B cell (primary cell): ENCODE measurements around the gene CCNT2. TPM values are rescaled to one million over a fixed set of nuclear protein-coding genes. Genes with fewer than 3 reads are reported as not detected.

Experiments used
- ATAC-seq: fragments of 200-7000 bp; cut with Tn5 transposase; one replicate; pipeline ENCODE4 v1.10.0; 2021; ENCODE audit warnings: low read depth, mild to moderate bottlenecking, moderate number of reproducible peaks, moderate library complexity
- CTCF ChIA-PET: fragments of 350-600 bp; sonication (Branson Sonifier 250); formaldehyde crosslinking; loops from one replicate; lab custom pipeline; 2021; ENCODE audit warnings: antibody characterized with exemption, inconsistent platforms; lab: Charles Lee
- POLR2A ChIA-PET: fragments of 350-600 bp; sonication (Branson Sonifier 250); formaldehyde crosslinking; loops from one replicate; lab custom pipeline; 2021; ENCODE audit warnings: antibody characterized with exemption; lab: Charles Lee
- DNase-seq: peaks from one replicate; pipeline ENCODE4 v3.0.0; 2013
- H2AFZ ChIP-seq: 2 replicates; pipeline ENCODE4 v1.6.1; 2012; ENCODE audit warnings: mild to moderate bottlenecking, low read depth, low read length; ENCODE audit not compliant: insufficient read depth, poor library complexity, severe bottlenecking
- H3K27ac ChIP-seq, 2 donors: 1 replicate in 1 of 2; 2 replicates in 1 of 2; pipeline ENCODE4 v1.5.1; 2012 to 2013; ENCODE audit warnings: low read length in 2 of 2, mild to moderate bottlenecking in 2 of 2, moderate library complexity in 1 of 2
- H3K27me3 ChIP-seq, 4 experiments: fragments of 200-600 bp in 1 of 4; sonication (generic) in 1 of 4; replicated peaks in 1 of 4; 1 replicate in 2 of 4; 2 replicates in 2 of 4; pipeline versions ENCODE4 v1.6.1 to v1.7.0; 2013 to 2016; ENCODE audit warnings: low read length in 3 of 4, mild to moderate bottlenecking in 2 of 4, mixed read lengths in 1 of 4, moderate library complexity in 1 of 4; ENCODE audit not compliant: insufficient read depth in 4 of 4, control insufficient read depth in 3 of 4; ENCODE audit errors: control extremely low read depth in 1 of 4
- H3K36me3 ChIP-seq, 2 experiments: replicated peaks in 1 of 2; 1 replicate in 1 of 2; 2 replicates in 1 of 2; pipeline versions ENCODE4 v1.6.1 to v1.7.1; 2013; ENCODE audit warnings: low read length in 1 of 2; ENCODE audit not compliant: insufficient read depth in 2 of 2, control insufficient read depth in 1 of 2; ENCODE audit errors: control extremely low read depth in 1 of 2, extremely low read depth in 1 of 2
- H3K4me1 ChIP-seq, 2 donors: fragments of 200-600 bp in 1 of 2; sonication (generic) in 1 of 2; 1 replicate in 1 of 2; 2 replicates in 1 of 2; pipeline versions ENCODE4 v1.5.1 to v1.6.1; 2013 to 2017; ENCODE audit warnings: low read length in 2 of 2; ENCODE audit not compliant: control insufficient read depth in 2 of 2, insufficient read depth in 2 of 2
- H3K4me2 ChIP-seq: replicated peaks from 2 replicates; pipeline ENCODE3; 2012; ENCODE audit warnings: mild to moderate bottlenecking, low read depth, low read length; ENCODE audit not compliant: poor library complexity, severe bottlenecking
- H3K4me3 ChIP-seq, 5 experiments: fragments of 200-600 bp in 1 of 5; sonication (generic) in 1 of 5; 1 replicate in 3 of 5; 2 replicates in 2 of 5; pipeline versions ENCODE4 v1.5.1 to v1.7.0; 2011 to 2016; ENCODE audit warnings: low read length in 4 of 5, mild to moderate bottlenecking in 4 of 5, low read depth in 2 of 5, control low read depth in 1 of 5, moderate library complexity in 1 of 5; ENCODE audit not compliant: insufficient read depth in 1 of 5; ENCODE audit errors: control extremely low read depth in 1 of 5, extremely low read depth in 1 of 5
- H3K79me2 ChIP-seq: fragments of 200-600 bp; sonication (generic); one replicate; pipeline ENCODE4 v1.6.0; 2016; ENCODE audit warnings: low read length; ENCODE audit not compliant: control insufficient read depth, insufficient read depth
- H3K9ac ChIP-seq: fragments of 200-600 bp; sonication (generic); 2 replicates; pipeline ENCODE4 v1.6.1; 2017; ENCODE audit warnings: mild to moderate bottlenecking, low read length, moderate library complexity
- H3K9me3 ChIP-seq, 3 donors: one replicate each; pipeline versions ENCODE4 v1.6.1 to v1.7.1; 2013; ENCODE audit warnings: low read length in 2 of 3; ENCODE audit not compliant: control insufficient read depth in 2 of 3, insufficient read depth in 1 of 3; ENCODE audit errors: control extremely low read depth in 1 of 3
- H4K20me1 ChIP-seq: 2 replicates; pipeline ENCODE4 v1.6.0; 2012; ENCODE audit warnings: mild to moderate bottlenecking, low read length; ENCODE audit not compliant: insufficient read depth, control insufficient read depth, poor library complexity, severe bottlenecking
- H3K27ac Mint-ChIP-seq: one replicate; pipeline ENCODE4 v1.8.0; 2021; ENCODE audit warnings: mixed read lengths
- H3K27me3 Mint-ChIP-seq: one replicate; pipeline ENCODE4 v1.8.0; 2021; ENCODE audit warnings: mixed read lengths
- H3K4me1 Mint-ChIP-seq: one replicate; pipeline ENCODE4 v1.8.0; 2021; ENCODE audit warnings: mixed read lengths
- H3K4me3 Mint-ChIP-seq: one replicate; pipeline ENCODE4 v1.8.0; 2021; ENCODE audit warnings: mixed read lengths
- H3K9me3 Mint-ChIP-seq: one replicate; pipeline ENCODE4 v1.8.0; 2022; ENCODE audit warnings: mixed read lengths; ENCODE audit not compliant: insufficient read depth
- EZH2 ChIP-seq: IDR thresholded peaks from 2 replicates; pipeline ENCODE4 v1.6.1; 2012; ENCODE audit warnings: borderline replicate concordance, low read depth, mild to moderate bottlenecking, moderate library complexity, low read length; ENCODE audit not compliant: insufficient read depth, poor library complexity, severe bottlenecking
- WGBS: methylation state at CpG from one replicate; pipeline ENCODE4 v1.1.5; 2013; ENCODE audit warnings: missing lambda C conversion rate; ENCODE audit not compliant: insufficient coverage; 5-methylcytosine and 5-hydroxymethylcytosine counted together
- intact Hi-C: fragments of 100-400 bp; cut with micrococcal nuclease; formaldehyde crosslinking; loops from one replicate; pipeline ENCODE4 v1.10.0; 2022
- polyA plus RNA-seq: library from polyadenylated mRNA; depleted of rRNA; stranded (reverse); fragments of >200 nt; gene quantifications from 2 replicates; pipeline ENCODE4 v1.2.3, GENCODE V29; 2012
- total RNA-seq, 2 donors: library from RNA; stranded (reverse); fragments of 120-200 nt in 1 of 2; gene quantifications; 1 replicate in 1 of 2; 2 replicates in 1 of 2; pipeline versions ENCODE4 v1.2.3 to v1.2.4, GENCODE V29; 2013 to 2022
- TF ChIP-seq, protein P1 (sequence below): fragments of 200-600 bp; IDR thresholded peaks from one replicate; pipeline ENCODE4 v1.8.0; 2022; ENCODE audit warnings: antibody characterized with exemption, mild to moderate bottlenecking

Gene CCNT2
- total and polyA plus RNA-seq, 2 donors (not counting 1 experiment from before 2014, with no cell fraction given) = 17.4 to 86.7 TPM

DNA sequence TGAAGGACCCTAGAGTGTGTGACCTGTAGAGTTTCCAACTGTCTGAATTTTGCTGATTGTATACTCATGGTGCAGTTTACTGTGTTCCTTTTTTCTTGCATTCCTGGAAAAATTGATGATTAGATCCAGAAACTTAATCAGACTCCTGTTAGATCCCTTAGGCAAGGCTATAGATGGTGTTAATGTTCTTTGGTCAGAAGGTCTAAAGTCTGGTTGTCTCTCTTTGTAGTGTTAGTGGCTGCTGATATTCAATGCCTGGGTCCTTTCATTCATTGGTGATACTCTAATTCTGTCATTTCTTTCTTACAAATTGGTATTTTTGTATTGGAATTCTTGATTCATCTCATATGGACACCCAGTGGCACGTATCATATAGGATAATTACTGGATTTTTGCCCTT, 6.3 kb downstream of the CCNT2 start:
- H3K4me3 Mint-ChIP-seq = no peak overlapping the region
- Histone ChIP-seq H3K9me3 (no peaks in the 10 kb centered on the region), H3K27ac (no peak overlapping the region), H3K36me3 (peaks cover 0 to 31% of the 10 kb centered on the region in 2 experiments), H3K79me2 (peaks cover 99% of the 10 kb centered on the region), H3K27me3 (no peaks in the 10 kb centered on the region), H3K4me2 (no peak overlapping the region), H3K4me1 (peaks cover 28 to 29% of the 10 kb centered on the region in 2 donors), H3K4me3 (no peak overlapping the region), H2AFZ (no peak overlapping the region), H4K20me1 (peaks cover 77% of the 10 kb centered on the region), H3K9ac (no peak overlapping the region)
- ChIA-PET POLR2A (no interaction called here), CTCF (no interaction called here)
- H3K4me1 Mint-ChIP-seq = peaks cover 62% of the 10 kb centered on the region
- H3K27ac Mint-ChIP-seq = no peak overlapping the region
- ATAC-seq (no peak), DNase-seq (no peak)
- no peaks in the 10 kb centered on the region for H3K27me3 Mint-ChIP-seq
- intact Hi-C loops = no loop called here
- no CpG with 5 or more reads among the region's 1 CpG for WGBS
- no peaks in the 10 kb centered on the region for H3K9me3 Mint-ChIP-seq
- no peak for TF ChIP-seq EZH2
- TF ChIP-seq, protein P1, sequence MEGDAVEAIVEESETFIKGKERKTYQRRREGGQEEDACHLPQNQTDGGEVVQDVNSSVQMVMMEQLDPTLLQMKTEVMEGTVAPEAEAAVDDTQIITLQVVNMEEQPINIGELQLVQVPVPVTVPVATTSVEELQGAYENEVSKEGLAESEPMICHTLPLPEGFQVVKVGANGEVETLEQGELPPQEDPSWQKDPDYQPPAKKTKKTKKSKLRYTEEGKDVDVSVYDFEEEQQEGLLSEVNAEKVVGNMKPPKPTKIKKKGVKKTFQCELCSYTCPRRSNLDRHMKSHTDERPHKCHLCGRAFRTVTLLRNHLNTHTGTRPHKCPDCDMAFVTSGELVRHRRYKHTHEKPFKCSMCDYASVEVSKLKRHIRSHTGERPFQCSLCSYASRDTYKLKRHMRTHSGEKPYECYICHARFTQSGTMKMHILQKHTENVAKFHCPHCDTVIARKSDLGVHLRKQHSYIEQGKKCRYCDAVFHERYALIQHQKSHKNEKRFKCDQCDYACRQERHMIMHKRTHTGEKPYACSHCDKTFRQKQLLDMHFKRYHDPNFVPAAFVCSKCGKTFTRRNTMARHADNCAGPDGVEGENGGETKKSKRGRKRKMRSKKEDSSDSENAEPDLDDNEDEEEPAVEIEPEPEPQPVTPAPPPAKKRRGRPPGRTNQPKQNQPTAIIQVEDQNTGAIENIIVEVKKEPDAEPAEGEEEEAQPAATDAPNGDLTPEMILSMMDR = no peak

DNA sequence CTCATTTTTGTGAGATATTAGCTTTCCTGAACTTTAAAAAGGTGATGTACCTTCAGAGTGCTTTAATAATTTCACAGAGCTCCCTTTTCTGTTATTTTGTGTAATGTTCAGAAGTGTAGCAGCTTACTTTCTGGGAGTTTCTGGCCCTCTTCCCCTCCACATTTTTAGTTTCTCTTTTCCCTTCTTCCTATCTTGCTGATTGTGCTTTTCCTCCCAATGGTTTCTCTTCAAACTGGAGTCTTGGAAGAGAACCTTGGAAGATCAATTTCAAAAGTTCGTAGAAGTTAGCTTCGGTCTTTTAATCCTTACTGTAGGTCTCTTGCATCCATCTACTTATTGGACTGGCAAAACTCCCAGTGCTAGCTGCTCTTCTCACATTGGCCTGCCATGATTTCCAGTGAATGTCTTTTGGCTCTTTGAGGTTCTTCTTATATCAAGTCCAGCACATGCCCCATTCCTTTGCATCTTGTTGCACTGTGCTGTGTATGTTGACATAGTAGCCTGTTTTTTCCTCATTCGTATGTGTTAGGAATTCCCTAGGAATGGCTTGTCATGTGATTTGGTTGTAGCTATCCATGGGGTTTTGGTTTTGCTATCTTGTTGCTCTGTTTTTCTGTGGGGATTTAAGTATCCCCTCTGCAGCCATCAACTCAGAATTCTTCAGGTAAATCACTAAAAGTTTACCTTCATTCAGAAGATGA, 7.8 kb downstream of the CCNT2 start:
- DNase-seq = no peak
- ATAC-seq = no peak
- H3K36me3 ChIP-seq = peaks cover 0 to 32% of the 10 kb centered on the region in 2 experiments
- no peaks in the 10 kb centered on the region for H3K9me3 ChIP-seq
- no peaks in the 10 kb centered on the region for H3K27me3 ChIP-seq
- no peak overlapping the region for H2AFZ ChIP-seq
- Mint-ChIP-seq H3K9me3 (no peaks in the 10 kb centered on the region), H3K27me3 (no peaks in the 10 kb centered on the region), H3K4me3 (peak overlapping the region; percentile 0), H3K27ac (no peak overlapping the region), H3K4me1 (peaks cover 67% of the 10 kb centered on the region)
- TF ChIP-seq, protein P1 = no peak
- no peak for TF ChIP-seq EZH2
- no CpG with 5 or more reads among the region's 3 CpGs for WGBS
- H3K9ac ChIP-seq = no peak overlapping the region
- H3K4me3 ChIP-seq = no peak overlapping the region
- ChIA-PET POLR2A (no interaction called here), CTCF (no interaction called here)
- intact Hi-C loops = no loop called here
- H4K20me1 ChIP-seq = peaks cover 89% of the 10 kb centered on the region
- H3K79me2 ChIP-seq = peaks cover 99% of the 10 kb centered on the region
- peak overlapping the region in 1 of 2 donors; percentile 21 for H3K27ac ChIP-seq
- peaks cover 21 to 23% of the 10 kb centered on the region in 2 donors for H3K4me1 ChIP-seq
- peak overlapping the region; percentile 18 for H3K4me2 ChIP-seq
